ENCODE data around the gene PTPMT1.

DNA sequence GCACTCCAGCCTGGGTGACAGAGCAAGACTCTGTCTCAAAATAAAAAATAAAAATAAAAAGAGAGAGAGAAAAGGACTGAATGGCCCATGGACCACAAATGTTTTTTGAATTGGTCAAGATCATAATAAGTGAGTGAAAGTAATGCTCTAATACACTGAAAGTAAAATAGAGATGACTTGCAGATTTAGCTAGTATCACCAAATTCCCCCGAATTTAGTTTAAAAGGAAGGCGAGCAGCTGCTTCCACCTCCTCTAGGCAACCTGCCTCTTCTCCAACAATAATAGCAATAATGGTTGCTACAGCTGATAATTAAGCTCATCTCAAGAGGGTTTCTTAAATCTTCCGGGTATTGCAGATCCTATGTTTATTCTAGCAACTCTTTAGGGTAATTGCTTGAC lies 49.2 kb upstream of the PTPMT1 start:
- TF ChIP-seq, protein P1, sequence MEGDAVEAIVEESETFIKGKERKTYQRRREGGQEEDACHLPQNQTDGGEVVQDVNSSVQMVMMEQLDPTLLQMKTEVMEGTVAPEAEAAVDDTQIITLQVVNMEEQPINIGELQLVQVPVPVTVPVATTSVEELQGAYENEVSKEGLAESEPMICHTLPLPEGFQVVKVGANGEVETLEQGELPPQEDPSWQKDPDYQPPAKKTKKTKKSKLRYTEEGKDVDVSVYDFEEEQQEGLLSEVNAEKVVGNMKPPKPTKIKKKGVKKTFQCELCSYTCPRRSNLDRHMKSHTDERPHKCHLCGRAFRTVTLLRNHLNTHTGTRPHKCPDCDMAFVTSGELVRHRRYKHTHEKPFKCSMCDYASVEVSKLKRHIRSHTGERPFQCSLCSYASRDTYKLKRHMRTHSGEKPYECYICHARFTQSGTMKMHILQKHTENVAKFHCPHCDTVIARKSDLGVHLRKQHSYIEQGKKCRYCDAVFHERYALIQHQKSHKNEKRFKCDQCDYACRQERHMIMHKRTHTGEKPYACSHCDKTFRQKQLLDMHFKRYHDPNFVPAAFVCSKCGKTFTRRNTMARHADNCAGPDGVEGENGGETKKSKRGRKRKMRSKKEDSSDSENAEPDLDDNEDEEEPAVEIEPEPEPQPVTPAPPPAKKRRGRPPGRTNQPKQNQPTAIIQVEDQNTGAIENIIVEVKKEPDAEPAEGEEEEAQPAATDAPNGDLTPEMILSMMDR (conservative IDR thresholded peaks at IDR 0.05; ENCODE audit: low read depth in 2 of 2): no peak
- TF ChIP-seq POLR2AphosphoS5 (IDR thresholded peaks at IDR 0.05; ENCODE audit: low read depth): no peak
- no peak for TF ChIP-seq EZH2 (IDR thresholded peaks at IDR 0.05; ENCODE audit: low read depth, unreplicated experiment)
- TF ChIP-seq EZH2phosphoT487 (IDR thresholded peaks at IDR 0.05; ENCODE audit: unreplicated experiment): no peak
- no peak for TF ChIP-seq REST (IDR thresholded peaks at IDR 0.05; ENCODE audit: unreplicated experiment)
- no peak for TF ChIP-seq CREB1 (CRISPR knock-in tag; IDR thresholded peaks at IDR 0.05; ENCODE audit: low read depth)
- TF ChIP-seq NANOG (IDR thresholded peaks at IDR 0.05; ENCODE audit: borderline replicate concordance): no peak
- TF ChIP-seq, protein P2, sequence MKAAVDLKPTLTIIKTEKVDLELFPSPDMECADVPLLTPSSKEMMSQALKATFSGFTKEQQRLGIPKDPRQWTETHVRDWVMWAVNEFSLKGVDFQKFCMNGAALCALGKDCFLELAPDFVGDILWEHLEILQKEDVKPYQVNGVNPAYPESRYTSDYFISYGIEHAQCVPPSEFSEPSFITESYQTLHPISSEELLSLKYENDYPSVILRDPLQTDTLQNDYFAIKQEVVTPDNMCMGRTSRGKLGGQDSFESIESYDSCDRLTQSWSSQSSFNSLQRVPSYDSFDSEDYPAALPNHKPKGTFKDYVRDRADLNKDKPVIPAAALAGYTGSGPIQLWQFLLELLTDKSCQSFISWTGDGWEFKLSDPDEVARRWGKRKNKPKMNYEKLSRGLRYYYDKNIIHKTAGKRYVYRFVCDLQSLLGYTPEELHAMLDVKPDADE (IDR thresholded peaks at IDR 0.05): no peak
- no peak for TF ChIP-seq ZNF331 (CRISPR knock-in tag; IDR thresholded peaks at IDR 0.05; ENCODE audit: low read depth)
- TF ChIP-seq JUNB (IDR thresholded peaks at IDR 0.05; ENCODE audit: unreplicated experiment): no peak
- no peak for TF ChIP-seq STAT1 (IDR thresholded peaks at IDR 0.05; ENCODE audit: unreplicated experiment)

Data from GM23338 (cell line).